Coronary artery (tissue), 2 donors: ENCODE measurements around the gene RUFY3.
"Not testable (repeated sequence)": the region's sequence is repeated elsewhere in the genome, so short reads cannot be mapped to it uniquely, and the experiment has no call there.

Experiments used
- DNase-seq: peaks from one replicate; pipeline ENCODE4 v3.0.0-alpha.2; 2017; ENCODE audit warnings: low spot score
- H3K27ac ChIP-seq, 2 donors: fragments of 200-600 bp; sonication (generic); one replicate each; pipeline ENCODE4 v1.5.1; 2016 to 2019
- H3K4me3 ChIP-seq: fragments of 200-600 bp; sonication (generic); 2 replicates; pipeline ENCODE4 v1.5.1; 2016; ENCODE audit warnings: mild to moderate bottlenecking, moderate library complexity
- TF ChIP-seq, protein P1 (sequence below): fragments of 200-600 bp; sonication (generic); IDR thresholded peaks from one replicate; pipeline ENCODE4 v1.5.1; 2019; ENCODE audit warnings: antibody characterized with exemption

RUFY3 gene

DNA sequence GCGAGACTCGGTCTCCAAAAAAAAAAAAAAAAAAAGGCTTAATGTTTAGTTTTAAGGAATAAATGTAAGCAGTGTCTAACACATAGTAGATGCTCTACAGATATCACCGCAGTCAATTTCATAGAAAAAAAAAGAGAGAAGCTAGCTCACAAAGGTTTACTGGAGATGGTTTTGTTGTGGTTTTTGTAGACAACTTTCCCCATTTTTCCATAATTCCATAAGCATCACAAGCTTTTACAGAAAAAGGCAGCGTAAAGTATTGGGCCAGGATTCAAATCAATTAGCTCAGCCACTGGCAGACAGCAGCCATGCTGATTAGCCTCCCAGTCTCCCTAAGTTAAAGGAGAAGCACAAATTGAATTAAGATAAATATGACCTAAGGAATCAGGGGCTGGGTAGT, 116.4 kb downstream of the RUFY3 start:
- TF ChIP-seq, protein P1, sequence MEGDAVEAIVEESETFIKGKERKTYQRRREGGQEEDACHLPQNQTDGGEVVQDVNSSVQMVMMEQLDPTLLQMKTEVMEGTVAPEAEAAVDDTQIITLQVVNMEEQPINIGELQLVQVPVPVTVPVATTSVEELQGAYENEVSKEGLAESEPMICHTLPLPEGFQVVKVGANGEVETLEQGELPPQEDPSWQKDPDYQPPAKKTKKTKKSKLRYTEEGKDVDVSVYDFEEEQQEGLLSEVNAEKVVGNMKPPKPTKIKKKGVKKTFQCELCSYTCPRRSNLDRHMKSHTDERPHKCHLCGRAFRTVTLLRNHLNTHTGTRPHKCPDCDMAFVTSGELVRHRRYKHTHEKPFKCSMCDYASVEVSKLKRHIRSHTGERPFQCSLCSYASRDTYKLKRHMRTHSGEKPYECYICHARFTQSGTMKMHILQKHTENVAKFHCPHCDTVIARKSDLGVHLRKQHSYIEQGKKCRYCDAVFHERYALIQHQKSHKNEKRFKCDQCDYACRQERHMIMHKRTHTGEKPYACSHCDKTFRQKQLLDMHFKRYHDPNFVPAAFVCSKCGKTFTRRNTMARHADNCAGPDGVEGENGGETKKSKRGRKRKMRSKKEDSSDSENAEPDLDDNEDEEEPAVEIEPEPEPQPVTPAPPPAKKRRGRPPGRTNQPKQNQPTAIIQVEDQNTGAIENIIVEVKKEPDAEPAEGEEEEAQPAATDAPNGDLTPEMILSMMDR, result no peak
- H3K4me3 ChIP-seq, result peak overlapping the region; percentile 94
- DNase-seq, result no peak
- peak overlapping the region in 1 of 2 donors; percentile 81 for H3K27ac ChIP-seq

DNA sequence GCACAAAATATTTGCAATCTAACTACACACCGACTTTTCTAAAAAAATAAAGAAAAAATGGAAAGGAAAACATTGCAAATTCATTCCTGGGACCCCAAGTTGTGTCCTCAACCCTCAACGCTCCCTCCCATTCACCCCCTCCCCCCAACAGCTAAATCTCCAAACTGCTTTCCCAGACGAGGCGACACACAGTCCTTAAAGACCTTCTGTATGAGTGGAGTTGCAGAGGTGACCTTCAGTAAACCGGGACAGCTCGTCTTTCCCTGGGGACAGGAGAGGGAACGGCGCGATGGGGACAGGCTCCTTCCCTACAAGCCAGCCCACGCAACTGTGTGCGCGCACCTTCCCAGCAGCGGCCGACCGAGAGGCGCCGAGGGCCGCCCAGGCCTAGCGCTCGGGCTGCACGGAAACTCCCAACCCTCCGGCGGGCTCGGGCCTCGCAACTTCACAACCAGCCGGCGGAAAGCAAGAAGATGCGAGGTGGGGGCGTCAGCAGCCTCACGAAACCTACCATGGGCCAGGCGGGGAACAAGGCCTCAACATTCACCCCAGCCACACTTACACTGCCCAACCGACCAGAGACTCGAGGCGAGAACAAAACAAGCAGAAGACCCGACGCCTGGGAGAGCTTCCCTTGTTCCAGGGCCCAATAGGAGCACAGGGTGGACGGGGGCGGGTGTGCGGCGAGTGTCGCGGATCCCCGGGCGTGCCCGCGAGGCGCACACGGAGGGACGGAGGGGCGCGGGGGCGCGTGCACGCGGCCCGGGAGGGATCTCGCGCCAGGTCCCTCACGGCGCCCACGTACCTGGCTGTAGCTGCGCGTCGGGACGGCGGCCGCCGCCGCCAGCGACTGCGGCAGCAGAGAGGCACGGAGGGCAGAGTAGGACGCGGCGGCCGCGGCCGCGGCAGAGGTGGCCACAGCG, 117.2 kb downstream of the RUFY3 start:
- TF ChIP-seq, protein P1, result no peak
- H3K4me3 ChIP-seq, result peak overlapping the region; percentile 94
- peak; percentile 83 for DNase-seq
- peak overlapping the region; percentile 81 to 92 for H3K27ac ChIP-seq

DNA sequence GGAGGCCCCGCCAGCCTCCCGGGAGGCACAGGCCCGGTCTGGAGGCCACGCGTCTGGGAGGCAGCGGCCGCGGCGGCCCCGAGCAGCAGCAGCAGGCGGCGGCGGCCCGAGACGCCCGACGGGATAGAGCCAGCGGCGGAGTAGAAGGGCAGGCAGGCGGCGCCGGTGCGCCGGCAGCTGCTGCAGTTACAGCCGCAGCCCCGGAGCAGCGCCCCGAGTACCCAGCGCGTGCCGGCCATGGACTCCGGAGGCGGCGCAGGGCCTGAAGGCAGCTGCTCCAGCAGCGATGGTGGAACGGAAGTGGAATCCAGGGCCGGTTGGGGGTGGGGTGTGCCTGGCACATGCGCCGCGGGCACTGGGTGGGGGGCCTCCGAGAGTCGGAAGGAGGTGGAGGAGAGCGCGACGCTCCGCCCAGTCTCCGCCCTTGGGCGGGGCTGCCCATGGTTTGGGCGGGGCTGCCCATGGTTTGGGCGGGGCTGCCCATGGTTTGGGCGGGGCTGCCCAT, 117.9 kb downstream of the RUFY3 start, which contains the start of gene GRSF1:
GRSF1 (minus strand) TSS at position 302 of the 505 bp plus-strand sequence; CDS start at position 239, 63 bp downstream.
- DNase-seq, result peak; percentile 95
- H3K27ac ChIP-seq, result peak within 1 kb of the TSS; percentile 81 to 92
- TF ChIP-seq, protein P1, result no peak
- peak within 1 kb of the TSS; percentile 94 for H3K4me3 ChIP-seq

DNA sequence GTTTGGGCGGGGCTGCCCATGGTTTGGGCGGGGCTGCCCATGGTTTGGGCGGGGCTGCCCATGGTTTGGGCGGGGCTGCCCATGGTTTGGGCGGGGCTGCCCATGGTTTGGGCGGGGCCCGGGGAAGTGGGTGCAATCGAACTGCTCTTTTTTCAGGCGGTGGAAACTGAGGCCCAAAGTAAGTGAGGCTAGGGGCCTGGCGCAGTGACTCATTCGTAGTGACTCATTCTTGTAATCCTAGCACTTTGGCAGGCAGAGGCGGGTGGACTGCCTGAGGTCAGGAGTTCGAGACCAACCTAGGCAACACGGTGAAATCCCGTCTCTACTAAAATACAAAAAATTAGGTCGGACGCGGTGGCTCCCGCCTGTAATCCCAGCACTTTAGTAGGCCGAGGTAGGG, 118.4 kb downstream of the RUFY3 start:
- H3K27ac ChIP-seq, result peak overlapping the region; percentile 38 to 92
- H3K4me3 ChIP-seq, result peak overlapping the region; percentile 47
- DNase-seq, result peak; percentile 76

DNA sequence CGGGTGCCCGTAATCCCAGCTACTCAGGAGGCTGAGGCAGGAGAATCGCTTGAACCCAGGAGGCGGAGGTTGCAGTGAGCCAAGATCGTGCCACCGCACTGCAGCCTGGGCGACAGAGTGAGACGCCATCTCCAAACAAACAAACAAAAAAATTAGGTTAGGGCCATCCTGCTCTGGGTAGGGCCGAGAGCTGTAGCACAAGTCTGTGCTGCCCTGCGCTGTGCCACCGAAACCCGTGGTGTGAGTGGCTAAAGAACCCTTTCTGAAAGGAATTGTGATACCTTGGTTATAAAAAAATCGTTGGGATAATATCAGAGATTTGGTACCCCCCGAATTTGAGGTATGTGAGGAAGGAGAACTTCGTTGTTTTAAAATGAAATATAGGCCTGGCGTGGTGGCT, 118.9 kb downstream of the RUFY3 start:
- H3K27ac ChIP-seq, result peak overlapping the region in 1 of 2 donors; percentile 92
- H3K4me3 ChIP-seq, DNase-seq: not testable (repeated sequence)

DNA sequence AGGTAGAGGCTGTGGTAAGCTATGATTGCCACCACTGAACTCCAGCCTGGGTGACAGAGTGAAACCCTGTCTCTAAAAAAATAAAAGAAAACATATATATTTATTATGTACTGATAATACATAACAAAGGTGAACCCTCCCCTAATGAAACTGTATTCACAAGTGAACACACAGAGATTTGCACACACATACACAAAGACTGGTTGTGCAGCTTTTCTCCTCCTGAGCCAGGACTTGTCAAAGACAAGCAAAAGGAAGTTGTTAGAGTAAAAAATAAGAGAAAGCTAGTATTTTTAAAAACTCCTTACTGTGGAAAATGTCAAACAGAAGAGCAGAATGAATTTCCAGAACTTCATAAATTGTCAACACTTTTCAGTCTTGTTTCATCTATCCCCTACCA, 119.4 kb downstream of the RUFY3 start:
- H3K4me3 ChIP-seq, result no peak overlapping the region
- TF ChIP-seq, protein P1, result no peak
- DNase-seq, result no peak
- no peak overlapping the region for H3K27ac ChIP-seq

DNA sequence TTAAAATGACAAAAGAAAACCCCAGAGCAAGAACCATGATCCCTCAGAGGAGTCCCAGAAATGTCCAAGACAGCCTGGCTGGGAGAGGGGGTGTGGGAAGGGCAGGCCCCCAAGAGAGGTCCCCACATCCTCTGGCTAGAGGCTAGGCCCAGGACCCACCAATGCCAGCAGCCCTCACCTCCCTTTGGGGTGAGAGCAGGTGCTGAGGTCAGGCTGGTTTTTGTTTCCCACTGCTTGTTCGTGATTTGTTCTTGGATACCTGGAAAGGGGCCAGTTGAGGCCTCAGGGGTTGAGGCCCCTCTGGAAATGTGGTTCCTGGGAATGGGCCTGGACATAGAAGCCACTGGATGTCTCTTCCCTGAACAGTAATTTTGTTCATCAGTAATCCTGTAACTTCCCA, 120.2 kb downstream of the RUFY3 start:
- TF ChIP-seq, protein P1, result no peak
- no peak for DNase-seq
- no peak overlapping the region for H3K4me3 ChIP-seq
- H3K27ac ChIP-seq, result no peak overlapping the region
